NCI-H2081 (cell line): ENCODE results near the gene FER1L5.

Experiments used
- DNase-seq, 2 experiments: peaks; one replicate each; lab custom pipeline; 2025; lab: John Stamatoyannopoulos, UW

FER1L5 gene

DNA sequence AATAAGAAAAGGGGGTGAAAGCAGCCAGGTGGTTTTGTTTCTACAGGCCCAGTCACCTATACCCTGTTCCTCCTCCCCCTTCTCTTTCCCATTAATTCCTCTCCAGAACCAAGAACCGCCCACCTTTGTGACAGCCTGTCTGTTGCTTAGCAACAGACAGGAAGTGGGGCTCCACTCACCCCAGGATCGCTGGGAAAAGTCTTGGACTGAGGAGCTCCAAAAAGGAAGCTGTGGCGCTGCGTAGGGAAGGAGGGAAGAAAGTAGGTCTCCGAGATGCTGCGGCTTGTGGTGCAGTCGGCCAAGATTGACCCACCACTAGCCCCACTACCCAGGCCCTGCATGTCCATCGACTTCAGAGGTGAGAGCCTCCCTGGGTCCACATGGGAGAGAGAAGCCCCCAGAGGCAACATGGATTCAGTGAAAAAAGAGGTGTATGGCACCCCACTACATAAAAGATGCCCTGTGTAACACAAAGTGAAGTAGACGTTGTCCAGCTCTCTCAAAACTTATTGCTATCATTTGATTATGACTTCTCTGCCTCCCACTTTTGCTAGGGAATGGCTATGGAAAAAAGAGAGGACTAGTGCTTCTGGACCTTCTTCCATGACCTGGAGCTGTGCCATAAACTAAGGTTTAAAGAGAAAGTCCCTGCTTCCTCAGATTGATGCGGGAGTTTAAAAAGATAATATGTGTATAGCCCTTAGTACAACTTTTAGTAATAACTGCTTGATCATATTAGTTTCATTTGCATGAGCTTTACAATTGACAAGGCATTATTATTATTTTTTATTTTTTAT, at the start of gene FER1L5:
TSS of gene FER1L5 (plus strand) at position 201 of the 797 bp plus-strand sequence. CDS start at position 274, 73 bp downstream.
- peak in 1 of 2 experiments; percentile 12 for DNase-seq

DNA sequence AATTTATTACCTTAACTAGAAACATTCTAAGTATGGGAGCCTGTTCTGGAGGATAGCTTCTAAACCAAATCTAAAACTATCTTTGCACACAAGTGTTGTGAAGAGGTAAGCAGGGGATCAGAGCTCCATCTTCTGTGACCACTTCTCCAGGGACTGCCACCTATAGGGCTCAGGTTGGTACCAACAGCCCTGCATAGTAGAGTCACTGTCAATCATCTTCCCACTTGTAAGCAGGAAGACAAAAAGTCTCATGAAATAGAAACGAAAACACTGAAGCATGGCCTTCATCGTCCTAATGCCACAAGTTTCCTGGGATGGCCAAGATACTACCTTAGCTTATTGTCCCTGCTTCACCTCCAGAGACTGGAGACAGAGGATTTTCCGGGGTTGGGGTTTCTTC, 48.3 kb upstream of the FER1L5 start:
- DNase-seq, result no peak

DNA sequence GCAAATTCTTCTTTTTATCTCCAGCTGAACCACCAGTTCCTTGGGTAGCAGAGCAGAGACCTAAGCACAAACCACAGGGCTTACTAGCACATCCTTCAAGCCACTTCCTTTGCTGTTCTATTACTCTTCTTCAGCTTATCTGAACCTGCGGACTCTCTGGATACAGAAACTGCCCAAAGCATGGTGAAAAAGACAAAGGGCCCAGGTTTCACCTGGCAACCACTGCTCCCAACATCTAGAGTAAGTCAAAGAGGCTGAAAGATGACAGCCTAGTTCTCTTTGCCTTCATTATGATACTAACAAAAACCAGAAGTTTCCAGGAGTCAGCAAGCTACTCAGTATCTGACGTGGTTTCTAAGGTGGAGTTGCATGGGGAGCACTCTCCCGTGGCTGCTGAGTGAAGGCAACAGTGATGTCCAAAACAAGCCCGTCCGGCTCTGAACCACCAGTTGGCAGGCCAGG, 47.8 kb upstream of the FER1L5 start:
- no peak for DNase-seq

DNA sequence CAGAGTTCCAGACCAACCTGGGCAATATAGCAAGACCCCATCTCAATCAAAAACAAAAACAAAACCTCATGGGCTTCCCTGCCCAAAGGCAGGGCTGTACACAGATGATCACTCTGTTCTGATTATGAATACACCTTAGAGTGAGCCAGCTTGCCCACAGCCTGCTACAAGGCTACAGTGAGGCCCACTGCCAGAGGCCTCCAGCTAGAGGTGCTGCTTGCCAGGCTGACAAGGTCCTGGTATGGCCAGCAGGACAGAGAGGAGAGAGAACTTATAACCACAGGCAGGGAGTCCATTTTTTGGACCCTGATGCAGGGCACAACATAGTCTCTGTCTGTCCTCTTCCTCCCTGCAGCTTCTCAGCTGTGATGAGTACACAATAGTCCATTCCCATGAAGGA, 46.0 kb upstream of the FER1L5 start:
- DNase-seq, result no peak

DNA sequence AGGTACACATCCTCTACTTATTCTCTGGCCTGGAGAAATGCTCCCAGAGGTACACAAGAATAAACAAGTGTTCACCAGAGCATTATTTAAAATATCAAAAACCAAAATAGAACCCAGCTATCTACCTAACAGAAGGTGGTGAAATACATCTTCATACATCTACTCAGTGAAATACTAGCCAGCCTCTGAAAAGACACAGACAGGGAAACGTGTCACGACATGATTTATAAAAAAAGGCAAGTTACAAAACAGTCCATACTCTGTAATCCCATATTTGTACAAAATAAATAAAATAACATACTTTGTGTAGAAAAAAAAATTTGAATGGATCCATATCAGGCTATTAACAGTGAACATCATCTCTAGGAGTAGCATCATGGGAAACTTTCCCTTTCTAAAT, 42.6 kb upstream of the FER1L5 start:
- no peak for DNase-seq

DNA sequence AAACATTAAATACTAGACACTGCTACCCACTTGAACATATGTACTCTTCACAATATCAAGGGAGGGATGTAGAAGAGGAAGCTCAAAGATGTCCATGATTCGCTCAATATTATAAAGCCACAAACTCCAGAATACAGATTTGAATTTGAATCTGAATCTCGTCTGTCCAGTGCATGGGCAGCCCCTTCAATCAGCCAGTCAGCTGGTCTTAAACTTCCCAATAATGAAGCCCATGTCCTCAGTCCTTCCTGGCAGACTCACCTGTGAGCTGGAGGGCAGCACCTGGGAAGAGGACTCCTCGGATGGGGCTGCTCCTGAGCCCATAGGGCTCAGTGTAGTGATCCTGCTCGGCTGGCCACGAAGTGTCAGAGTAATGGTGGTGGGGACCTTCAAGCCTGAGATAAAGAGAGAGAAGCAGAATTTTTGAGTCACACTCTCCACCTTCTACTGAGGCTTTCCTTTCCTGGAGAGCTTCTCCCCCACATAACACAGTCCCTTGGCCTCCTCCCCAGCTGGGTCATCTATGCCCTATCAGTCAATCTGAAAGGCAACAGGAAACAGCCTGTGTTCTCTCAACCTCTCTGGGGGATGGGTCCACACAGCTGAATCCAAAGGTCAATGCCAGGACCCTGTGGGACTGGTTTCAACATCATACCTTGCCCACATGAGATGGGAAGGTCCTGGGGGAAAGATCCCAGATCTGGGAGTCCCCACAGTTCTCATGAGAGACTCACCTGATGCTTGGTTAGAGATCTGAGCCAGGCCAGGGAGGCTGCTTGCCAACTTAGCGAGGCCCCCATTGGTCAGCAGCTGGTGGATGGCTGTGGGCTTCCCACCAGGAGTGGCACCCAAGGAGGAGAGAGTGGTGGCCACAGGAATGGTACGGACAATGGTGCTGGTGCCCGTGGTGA, 40.9 kb upstream of the FER1L5 start:
- no peak for DNase-seq

DNA sequence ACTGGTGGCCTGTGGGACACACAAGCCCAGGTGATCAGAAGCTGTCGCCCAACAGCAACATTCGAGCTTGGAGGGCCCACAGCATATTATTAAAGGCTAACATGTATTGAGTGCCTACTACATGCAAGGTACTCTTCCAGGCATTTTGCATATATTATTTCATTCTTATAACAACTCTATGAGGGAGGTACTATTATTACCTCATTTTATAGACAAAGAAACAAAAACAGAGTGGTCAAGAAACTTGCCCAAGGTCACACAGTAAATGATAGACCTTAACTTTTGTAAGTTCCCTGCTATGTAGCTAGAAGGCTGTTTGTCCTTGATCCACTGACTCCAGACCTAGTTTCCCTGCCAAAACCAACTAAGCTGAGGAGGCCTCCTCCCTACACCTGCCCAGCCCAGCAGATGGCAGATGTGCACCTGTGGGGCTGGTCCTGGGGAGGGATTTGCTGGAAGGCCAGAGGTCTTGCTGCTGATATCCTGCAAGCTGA, 40.2 kb upstream of the FER1L5 start:
- DNase-seq, result no peak

DNA sequence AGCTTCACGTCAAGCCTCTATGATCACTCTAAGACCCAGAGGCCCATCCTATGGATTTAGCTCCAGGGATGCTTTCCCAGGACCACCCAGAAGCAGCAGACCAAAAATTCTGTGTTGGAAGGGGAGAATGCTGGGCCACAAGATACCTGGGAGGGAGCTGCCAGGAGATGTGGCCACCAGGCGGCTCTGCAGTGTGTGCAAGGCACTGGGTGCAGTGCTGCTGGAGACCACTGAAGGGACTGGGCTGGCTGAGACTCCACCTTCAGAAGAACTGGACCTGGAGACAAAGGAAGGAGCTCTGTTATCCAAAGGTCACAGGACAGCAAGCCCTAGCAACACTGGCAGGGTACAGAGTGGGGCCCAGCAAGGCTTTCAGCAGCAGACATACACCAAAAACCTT, 38.5 kb upstream of the FER1L5 start:
- no peak for DNase-seq

DNA sequence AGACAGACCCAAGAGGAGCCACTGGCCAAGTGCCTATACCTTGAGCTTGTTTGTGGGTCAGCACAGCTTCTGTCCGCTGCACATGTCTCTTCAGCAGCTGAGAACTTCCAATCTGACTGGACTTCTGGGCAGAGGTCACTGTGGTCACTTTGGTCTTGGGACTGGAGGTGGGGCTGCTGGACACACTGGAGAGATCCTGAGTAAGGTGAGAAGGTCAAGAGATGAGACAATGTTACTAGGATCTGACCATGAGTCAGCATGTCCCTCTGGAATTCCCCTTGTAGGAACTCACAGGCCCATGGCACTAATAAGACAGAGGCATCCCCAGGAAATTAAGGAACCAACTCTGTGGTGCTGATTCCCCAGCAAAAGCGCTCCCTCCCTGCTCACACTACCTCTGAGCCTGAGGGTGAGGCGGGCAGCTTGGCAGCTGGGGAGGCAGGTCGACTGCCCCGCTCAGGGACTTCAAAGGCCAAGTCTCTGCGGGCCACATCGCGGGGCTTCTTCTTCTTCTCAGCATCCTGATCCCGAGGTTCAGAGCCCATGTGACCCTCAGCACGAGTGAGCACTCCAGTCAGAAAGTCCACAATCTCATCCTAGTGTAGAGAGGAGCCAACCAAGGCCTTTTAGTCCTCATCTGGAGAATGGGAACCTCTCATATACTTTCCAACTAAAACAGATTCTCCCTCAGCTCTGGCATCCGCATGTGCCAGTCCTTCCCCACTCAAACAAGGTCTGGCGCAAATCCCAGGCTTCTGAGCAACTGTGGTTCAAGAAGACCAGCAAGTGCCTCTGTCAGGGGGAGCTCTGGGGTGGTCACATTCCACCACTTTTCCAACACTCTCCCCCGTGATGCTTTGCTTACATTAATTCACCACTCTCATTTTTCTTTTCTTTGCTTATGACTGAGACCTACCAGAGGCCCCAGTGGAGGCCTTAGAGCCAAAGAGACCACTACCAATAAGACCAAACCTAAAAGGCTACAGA, 33.8 kb upstream of the FER1L5 start:
- no peak for DNase-seq

DNA sequence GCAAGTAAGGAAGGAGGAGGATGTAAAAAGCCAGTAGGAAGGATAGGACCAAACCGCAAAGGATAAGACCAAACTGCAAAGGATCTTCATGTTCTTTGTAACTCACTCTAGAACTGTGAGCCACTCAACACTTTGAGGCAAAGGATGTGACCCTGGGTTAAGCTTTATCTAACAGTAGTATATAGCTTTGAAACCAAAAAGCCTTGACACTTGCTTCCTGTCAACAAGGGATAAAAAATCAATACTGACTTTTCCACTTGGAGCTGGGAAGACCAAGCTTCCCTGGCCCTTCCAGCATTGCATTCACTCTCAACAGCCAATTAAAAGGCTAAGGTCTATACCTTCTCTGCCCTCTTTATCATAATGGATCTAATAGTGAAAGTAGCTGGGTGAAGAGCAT, 26.4 kb upstream of the FER1L5 start:
- DNase-seq, result no peak

DNA sequence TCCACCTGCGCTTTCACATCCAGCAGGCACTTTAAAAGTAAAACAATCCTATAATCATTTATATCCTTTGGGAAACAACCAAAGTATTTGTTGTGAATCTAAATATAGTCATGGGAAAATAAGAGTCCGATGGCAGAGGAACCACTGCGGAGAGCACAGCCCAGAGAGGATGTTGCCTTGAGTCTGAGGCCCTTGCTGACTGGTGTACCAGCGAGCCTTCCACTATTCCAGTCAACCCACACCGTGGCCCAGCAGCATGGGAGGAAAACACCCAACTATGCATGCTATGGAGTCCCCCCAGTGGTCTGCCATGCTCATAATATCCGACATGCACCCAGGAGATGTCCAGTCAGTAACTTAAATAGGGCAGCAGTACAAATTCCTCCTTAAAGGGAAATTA, 26.0 kb upstream of the FER1L5 start:
- DNase-seq, result no peak

DNA sequence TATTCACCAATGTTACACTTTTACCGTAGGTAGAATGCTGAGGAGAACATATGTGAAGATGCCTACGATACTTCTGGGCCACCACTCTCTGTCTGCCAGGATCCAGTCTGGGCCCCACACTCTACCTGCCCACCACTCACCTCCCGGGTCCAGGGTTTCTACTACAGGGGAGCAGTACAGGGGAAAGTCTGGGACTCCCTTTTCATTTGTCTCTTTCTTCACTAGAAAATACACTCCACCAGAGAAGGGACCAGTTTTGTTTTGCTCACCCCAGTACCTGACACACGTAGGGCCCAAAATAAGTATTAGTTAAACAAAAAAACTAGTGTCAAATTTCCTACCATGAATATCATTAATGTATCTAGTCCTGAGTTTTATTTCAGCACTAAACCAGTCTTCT, 25.6 kb upstream of the FER1L5 start:
- DNase-seq, result no peak

DNA sequence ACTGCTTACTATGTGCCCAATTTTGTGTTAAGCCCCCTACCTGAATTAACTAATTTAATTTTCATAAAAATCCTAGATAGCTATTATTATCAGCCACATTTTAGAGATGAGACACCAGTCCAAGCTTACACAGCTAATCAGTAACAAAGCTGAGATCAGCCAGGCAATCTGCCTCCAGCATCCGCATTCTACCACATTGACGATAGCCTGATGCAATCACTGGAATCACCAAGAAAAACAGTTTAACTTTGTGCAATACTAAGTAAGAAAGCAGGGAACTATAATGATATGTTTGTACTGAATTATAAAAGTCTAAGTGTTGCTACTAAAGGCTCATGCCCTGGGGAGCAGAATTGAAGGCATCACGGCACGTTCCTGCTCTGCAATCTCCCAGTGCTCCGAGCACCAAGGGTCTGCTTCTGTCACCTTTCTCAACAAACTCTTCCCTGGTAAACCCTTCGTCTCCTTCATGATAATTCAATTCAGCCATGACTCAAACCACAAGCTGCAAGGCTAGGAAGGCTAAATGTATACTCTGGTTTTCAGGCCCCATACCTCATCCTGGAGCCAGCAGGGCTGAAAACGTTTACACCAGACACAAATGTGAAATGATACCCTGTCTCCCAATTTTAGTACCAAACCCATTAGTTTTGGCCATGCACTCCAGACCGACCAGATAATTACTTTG, 23.8 kb upstream of the FER1L5 start:
- DNase-seq, result no peak

DNA sequence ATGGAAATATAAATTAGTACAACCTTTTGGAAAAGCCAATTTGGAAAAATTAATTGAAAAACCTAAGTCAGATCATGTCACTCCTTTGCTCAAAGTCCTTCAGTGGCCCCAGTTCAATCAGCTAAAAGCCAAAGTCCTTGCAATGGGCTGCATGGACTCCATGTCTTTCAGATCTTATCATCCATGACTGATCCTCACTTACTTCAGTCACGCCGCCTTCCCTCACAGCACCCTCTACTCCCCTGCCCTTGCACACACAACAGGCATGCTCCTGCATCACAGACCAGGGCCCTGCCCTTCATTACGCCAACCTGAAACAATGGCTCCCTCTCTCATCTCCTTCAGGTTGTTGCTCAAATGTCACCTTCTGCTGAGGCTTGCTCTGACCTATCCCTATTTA, 20.0 kb upstream of the FER1L5 start:
- DNase-seq, result no peak

DNA sequence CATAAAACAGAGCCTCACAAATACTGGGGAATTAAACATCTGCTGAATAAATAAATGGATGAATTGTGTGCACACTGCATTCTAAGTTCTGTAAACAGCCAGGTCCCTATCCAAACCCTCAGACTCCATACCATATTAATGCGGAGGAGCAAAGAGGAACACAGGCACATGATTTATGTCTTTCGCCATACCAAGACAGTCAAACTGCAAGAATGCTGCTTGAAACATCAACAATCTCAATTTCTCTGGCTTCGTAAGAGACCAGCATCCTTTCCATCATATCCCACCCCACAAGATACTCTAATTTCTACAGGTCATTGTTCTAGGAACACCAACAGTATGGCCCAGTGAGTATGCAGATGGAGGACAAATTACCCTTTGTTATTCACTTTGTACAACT, 19.4 kb upstream of the FER1L5 start:
- DNase-seq, result no peak

DNA sequence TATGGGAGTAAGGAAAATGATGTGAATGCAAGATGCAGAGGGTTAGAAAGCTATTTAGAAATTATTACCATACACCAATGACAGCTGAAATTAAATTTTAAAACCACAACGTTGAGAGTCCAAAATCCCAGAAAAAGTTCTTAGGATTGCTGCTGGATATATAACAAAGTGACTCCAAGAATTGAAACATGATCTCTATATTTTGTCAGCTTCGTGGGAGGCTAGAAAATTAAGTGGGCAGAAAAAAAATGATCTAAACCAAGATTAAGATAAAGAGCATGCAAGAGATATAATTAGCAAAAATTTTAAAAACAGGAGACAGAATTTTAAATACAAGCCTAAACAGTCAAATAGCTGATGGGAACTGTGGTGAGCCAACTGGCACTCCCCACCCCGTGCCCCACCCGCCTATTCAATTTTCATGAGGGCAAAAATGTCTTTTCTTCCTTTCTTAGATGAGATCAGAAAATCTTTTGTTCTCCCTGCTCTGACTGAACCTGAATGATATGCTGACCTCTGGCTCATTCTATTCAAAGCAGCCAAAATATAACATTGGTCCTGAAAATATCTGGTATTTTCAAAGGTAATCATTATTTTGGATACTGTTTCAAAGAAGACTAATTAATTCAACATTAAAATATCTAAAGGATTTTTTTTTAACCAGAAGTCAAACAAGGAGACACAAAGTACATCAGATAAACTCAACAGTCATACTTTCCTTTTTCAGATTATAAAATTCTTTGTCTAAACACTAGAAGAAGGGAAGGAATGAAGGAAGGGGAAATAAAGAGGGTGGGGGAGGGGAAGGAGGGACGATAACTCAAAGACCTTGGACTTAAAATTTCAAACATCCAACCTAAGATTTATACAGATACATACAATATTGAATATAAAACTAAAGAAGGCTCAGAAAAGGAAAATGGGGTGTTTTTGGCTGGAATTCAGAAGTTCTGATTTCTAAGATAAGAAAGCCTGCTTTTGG, 16.7 kb upstream of the FER1L5 start:
- no peak for DNase-seq

DNA sequence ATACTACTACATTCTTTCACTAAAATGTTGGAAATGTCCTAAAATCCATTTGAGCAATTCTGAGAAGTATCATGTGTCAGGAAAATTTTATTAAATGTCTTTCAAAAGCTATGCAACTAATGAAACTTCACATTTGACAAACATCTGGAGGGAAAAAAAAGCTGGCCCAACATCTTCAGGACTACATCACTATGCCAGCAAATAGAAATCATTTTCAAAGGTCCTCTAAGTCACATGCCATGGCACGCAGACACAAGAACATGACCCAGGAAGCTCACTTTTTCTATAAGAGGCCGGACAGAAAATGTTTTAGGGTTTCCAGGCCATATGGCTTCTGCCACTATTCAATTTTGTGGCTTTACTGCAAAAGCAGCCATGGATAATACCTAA, 16.0 kb upstream of the FER1L5 start:
- no peak for DNase-seq

DNA sequence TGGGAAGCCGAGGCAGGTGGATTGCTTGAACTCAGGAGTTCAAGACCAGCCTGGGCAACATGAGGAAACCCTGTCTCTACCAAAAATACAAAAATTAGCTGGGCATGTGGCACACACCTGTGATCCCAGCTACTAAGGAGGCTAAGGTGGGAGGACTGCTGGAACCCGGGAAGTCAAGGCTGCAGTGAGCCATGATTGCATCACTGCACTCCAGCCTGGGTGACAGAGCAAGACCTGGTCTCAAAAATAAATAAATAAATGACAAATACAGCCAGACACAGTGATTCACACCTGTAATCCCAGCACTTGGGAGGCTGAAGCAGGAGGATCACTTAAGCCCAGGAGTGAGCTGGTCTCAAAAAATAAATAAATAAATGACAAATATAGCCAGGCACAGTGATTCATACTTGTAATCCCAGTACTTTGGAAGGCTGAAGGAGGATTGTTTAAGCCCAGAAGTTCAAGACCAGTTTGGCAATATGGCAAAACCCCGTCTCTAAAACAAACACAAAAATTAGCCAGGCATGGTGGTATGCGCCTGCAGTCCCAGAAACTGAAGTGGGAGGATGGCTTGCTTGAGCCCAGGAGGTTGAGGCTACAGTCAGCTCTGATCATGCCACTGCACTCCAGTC, 10.6 kb upstream of the FER1L5 start:
- DNase-seq, result no peak

DNA sequence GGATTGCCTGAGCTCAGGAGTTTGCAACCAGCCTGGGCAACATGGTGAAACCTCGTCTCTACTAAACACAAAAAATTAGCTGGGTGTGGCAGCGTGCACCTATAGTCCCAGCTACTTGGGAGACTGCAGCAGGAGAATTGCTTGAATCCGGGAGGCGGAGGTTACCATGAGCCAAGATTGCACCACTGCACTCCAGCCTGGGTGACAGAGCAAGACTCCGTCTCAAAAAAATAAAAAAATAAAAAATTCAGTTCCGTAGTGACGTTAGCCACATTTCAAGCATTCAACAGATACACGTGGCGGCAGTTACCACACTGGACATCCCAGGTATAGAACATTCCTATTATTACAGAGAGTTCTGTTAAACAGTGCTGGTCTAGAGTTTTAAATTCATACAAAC, 8.9 kb upstream of the FER1L5 start:
- DNase-seq, result no peak
